Activated T-cell treated with anti-CD3 and anti-CD28 coated beads, Interleukin-2, amount 50 U/mL, for 4 hours (primary cell): ENCODE data around the gene HPSE2. TPM values are rescaled to one million over a fixed set of nuclear protein-coding genes. Genes with fewer than 3 reads are reported as not detected.
"Not testable (repeated sequence)": the region's sequence is repeated elsewhere in the genome, so short reads cannot be mapped to it uniquely, and the experiment has no call there.

ENCODE experiments used
- ATAC-seq, 2 donors: fragments of 200-7000 bp; cut with Tn5 transposase; one replicate each; pipeline ENCODE4 v1.10.0; 2021
- DNase-seq: peaks from one replicate; pipeline ENCODE4 v3.0.0-alpha.2; 2020
- H3K27me3 Mint-ChIP-seq: one replicate; pipeline ENCODE4 v1.8.0; 2021; ENCODE audit warnings: low read depth, mixed read lengths
- H3K36me3 Mint-ChIP-seq: one replicate; pipeline ENCODE4 v1.8.0; 2022; ENCODE audit warnings: mixed read lengths; ENCODE audit not compliant: insufficient read depth
- H3K4me1 Mint-ChIP-seq: one replicate; pipeline ENCODE4 v1.8.0; 2021; ENCODE audit warnings: low read depth, mixed read lengths
- H3K4me3 Mint-ChIP-seq: one replicate; pipeline ENCODE4 v1.8.0; 2021; ENCODE audit warnings: mild to moderate bottlenecking, moderate library complexity, mixed read lengths
- H3K9me3 Mint-ChIP-seq: one replicate; pipeline ENCODE4 v1.8.0; 2021; ENCODE audit warnings: mixed read lengths
- total RNA-seq, 3 donors: library from RNA; stranded (reverse); gene quantifications; one replicate each; pipeline ENCODE4 v1.2.1, GENCODE V29; 2021

The HPSE2 gene
- total RNA-seq, 3 donors from 2014 or later, result not detected

DNA sequence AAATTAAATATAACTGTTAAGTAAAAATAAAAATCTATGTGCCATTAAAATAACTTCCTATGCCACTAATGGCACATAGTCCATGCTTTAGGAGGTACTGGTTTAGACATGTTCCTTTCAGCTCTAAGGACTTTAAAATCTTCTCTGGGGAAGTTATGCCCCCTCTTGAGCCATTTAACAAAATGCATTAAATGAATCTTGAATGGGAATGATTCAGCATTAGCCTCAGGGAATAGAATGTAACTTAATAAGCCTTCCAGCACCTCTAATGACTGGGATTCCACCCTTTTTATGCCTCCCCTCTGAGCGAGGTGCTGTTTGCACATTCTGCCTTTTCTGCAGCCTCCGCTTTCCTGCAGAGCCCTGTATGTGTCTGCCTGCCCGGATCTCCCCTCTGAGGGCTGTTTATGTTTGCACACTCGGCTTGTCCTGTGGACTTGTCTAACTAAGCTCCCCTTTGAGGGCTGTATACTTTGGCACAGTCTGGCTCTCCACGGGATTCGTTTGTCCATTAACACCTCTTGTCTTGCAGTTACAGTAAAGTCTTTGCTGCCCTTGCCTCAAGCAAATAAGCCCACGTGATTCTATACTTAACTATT is 680.5 kb downstream of the HPSE2 start:
- Mint-ChIP-seq H3K4me1 (no peaks in the 10 kb centered on the region), H3K9me3 (no peaks in the 10 kb centered on the region), H3K36me3 (no peaks in the 10 kb centered on the region), H3K4me3 (no peak overlapping the region), H3K27me3 (peaks cover 26% of the 10 kb centered on the region)
- DNase-seq (no peak), ATAC-seq (no peak)

DNA sequence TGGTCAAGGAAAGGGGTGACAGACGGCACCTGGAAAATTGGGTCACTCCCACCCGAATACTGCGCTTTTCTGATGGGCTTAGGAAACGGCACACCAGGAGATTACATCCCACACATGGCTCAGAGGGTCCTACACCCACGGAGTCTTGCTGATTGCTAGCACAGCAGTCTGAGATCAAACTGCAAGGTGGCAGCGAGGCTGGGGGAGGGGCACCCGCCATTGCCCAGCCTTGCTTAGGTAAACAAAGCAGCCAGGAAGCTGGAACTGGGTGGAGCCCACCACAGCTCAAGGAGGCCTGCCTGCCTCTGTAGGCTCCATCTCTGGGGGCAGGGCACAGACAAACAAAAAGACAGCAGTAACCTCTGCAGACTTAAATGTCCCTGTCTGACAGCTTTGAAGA is 694.1 kb downstream of the HPSE2 start:
- Mint-ChIP-seq H3K4me3 (peak overlapping the region; percentile 29), H3K27me3 (peaks cover 20% of the 10 kb centered on the region)
- not testable (repeated sequence) for H3K9me3 Mint-ChIP-seq, DNase-seq, H3K36me3 Mint-ChIP-seq, ATAC-seq, H3K4me1 Mint-ChIP-seq

DNA sequence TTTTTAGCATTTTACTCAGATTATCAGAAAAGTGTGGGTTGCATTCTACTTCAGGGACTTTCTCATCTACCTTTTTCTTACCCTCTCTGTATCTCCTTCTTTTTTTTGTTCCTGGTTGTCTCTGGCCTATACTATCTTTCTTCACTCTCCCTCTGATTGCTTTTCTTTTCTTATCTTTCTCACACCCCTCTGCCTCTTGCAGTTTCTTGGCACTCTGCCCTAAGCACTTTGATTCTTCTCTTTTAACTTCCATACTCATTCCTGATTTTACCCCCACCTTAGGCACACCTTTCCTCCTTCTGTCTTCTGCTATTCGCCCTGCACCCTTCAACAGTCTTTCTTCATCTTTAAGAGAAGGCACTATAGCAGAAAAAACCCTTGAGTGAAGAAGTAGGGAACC is 696.1 kb downstream of the HPSE2 start:
- H3K36me3 Mint-ChIP-seq, result no peaks in the 10 kb centered on the region
- H3K4me1 Mint-ChIP-seq, result no peaks in the 10 kb centered on the region
- DNase-seq (no peak), ATAC-seq (no peak)
- peaks cover 4% of the 10 kb centered on the region for H3K9me3 Mint-ChIP-seq
- peaks cover 20% of the 10 kb centered on the region for H3K27me3 Mint-ChIP-seq
- no peak overlapping the region for H3K4me3 Mint-ChIP-seq

DNA sequence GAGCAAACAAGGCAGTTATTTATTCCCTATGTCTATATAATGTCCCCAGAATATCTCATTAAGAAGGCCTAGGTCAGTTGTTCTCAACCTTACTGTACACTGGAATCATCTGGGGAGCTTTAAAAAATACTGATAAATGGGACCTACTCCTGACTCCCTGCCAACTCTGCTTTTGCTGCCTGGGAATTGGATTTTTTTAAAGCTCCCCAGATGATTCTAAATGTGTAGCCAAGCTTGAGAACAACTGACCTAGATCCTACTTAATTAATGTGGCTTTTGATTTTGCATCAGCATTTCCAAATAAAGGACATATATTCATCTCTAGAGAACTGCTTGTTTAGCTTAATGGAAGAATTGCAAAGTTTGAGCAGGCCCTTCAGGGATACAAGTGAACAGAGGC is 697.2 kb downstream of the HPSE2 start:
- peaks cover 4% of the 10 kb centered on the region for H3K9me3 Mint-ChIP-seq
- H3K4me3 Mint-ChIP-seq, result no peak overlapping the region
- peaks cover 20% of the 10 kb centered on the region for H3K27me3 Mint-ChIP-seq

DNA sequence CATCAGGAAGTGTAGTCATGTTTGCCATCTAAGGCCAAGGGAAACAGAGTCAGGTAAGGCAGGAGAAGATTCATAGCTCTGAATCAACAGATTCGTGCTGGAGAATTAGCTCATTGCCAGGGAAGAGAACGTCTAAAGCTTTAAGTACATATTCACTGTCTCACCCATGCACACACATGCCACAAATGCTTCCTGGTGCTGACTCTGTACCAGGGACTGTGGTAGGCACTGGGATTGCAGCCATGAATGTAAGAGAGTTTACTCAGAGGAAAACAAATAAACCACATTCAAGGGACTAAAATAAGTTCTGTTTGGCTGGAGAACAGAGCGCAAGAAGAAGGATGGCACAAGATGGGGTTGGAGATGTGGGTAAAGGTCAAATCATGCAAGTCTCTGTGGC is 699.1 kb downstream of the HPSE2 start:
- Mint-ChIP-seq H3K9me3 (no peaks in the 10 kb centered on the region), H3K36me3 (no peaks in the 10 kb centered on the region), H3K27me3 (peaks cover 20% of the 10 kb centered on the region), H3K4me3 (no peak overlapping the region), H3K4me1 (no peaks in the 10 kb centered on the region)
- no peak for DNase-seq
- no peak for ATAC-seq

More for the DNA sequence above, 697.2 kb downstream of the HPSE2 start:
- H3K36me3 Mint-ChIP-seq, result no peaks in the 10 kb centered on the region
- no peaks in the 10 kb centered on the region for H3K4me1 Mint-ChIP-seq
- DNase-seq (no peak), ATAC-seq (no peak)

DNA sequence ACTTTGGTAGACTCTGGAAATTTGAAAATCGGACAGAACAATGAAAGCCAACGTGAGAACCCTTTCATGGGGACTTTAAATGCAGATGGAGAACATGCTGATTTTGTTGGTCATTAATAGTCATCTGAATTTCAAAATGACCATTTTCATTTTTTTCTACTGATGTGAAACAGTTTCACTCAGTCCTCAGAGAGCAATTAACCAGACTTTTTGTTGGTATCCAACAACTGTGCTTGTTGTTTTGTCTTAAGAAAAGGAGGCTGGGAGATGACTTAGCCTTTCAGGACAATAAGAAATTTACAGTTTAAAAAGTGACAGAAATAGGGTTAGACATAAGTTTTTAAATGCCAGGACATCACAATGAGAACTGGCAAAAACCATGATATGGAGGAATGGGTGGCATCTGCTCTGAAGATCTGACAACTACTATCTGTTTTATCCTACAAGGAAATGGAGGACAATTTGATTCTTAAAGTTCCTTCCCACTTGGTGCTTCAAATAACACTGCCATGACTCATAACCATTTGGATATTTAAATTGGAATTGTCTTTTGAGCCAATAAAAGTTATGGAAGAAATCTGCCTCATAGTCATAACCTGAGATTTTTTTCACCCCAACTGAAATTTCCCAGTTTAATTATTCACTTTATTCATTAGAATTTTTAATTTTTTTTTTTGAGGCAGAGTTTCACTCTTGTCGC is 701.8 kb downstream of the HPSE2 start:
- H3K4me3 Mint-ChIP-seq, result no peak overlapping the region
- ATAC-seq, result no peak
- H3K9me3 Mint-ChIP-seq, result no peaks in the 10 kb centered on the region
- H3K27me3 Mint-ChIP-seq, result peaks cover 11% of the 10 kb centered on the region
- H3K4me1 Mint-ChIP-seq, result no peaks in the 10 kb centered on the region
- no peaks in the 10 kb centered on the region for H3K36me3 Mint-ChIP-seq
- DNase-seq, result no peak

DNA sequence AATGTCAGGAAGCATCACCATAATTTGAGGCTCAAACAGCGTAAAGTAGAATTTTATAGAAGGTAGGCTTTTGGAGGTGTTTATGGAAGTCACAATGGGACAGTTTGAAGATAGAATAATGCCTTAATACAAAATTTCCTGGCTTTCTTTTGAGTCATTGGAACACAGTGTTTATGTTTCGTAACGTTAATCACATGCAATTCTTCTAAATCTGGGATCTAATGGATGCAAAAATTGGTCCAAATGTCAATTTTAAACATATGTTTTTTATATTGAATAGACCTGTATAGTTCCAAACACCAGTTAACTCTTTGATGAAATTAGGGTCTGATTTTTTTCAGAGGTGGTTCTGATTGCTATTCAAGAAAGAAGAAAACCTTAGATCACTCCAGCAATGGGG is 702.4 kb downstream of the HPSE2 start:
- no peaks in the 10 kb centered on the region for H3K36me3 Mint-ChIP-seq
- no peaks in the 10 kb centered on the region for H3K9me3 Mint-ChIP-seq
- H3K4me3 Mint-ChIP-seq, result no peak overlapping the region
- ATAC-seq (no peak), DNase-seq (no peak)
- no peaks in the 10 kb centered on the region for H3K4me1 Mint-ChIP-seq
- H3K27me3 Mint-ChIP-seq, result peaks cover 11% of the 10 kb centered on the region

DNA sequence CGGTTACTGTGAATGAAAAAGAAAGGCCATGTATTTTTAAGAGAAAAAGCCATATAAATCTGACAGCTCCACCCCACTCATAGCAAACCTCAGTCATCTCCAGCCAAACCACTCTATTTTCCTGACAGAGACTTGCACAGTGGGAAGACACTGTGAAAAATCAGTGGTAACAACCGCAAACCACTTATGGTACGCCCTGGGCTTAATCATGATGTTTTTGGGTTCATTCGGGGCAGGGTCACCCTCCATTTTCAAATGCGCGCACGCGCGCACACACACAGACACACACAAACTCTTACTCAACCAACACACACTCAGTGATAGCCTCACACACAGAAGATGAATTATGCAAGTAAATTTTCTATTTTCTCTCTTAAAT is 706.9 kb downstream of the HPSE2 start:
- H3K27me3 Mint-ChIP-seq, result peaks cover 4% of the 10 kb centered on the region
- H3K4me3 Mint-ChIP-seq, result no peak overlapping the region
- H3K4me1 Mint-ChIP-seq, result no peaks in the 10 kb centered on the region
- DNase-seq, result no peak
- no peaks in the 10 kb centered on the region for H3K9me3 Mint-ChIP-seq
- ATAC-seq, result no peak
- H3K36me3 Mint-ChIP-seq, result no peaks in the 10 kb centered on the region

DNA sequence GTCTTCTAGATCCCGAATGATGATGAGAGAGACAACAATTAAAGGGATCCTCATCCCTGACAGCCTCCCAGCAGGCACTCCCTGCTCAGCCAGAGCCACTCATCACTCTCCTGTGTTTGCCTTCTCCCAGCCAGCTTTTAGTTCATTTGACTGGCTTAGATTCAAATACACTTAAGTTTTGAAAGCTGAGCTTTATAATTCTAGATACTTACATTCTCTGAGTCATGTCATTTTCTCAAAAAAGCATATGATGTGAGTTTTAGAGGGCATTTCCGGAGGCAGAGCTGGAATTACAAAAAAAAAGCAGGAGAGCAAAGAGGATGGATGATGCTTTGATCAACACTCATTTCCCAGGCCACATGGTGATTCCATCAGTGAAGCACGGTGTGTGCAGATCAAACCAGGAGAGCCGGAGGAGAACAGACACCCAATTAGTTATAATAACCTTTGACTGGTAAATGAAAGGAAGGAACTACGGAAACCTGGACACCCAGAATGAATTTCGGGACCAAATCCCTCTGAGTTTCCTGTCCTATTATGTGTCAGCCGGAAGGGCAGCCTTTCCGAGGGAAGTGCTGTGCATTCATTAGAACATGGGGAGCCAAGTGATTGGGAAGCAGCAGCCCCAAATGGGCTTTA is 707.4 kb downstream of the HPSE2 start:
- Mint-ChIP-seq H3K4me1 (no peaks in the 10 kb centered on the region), H3K27me3 (peaks cover 4% of the 10 kb centered on the region), H3K4me3 (no peak overlapping the region), H3K9me3 (no peaks in the 10 kb centered on the region), H3K36me3 (no peaks in the 10 kb centered on the region)
- ATAC-seq, result no peak
- no peak for DNase-seq

DNA sequence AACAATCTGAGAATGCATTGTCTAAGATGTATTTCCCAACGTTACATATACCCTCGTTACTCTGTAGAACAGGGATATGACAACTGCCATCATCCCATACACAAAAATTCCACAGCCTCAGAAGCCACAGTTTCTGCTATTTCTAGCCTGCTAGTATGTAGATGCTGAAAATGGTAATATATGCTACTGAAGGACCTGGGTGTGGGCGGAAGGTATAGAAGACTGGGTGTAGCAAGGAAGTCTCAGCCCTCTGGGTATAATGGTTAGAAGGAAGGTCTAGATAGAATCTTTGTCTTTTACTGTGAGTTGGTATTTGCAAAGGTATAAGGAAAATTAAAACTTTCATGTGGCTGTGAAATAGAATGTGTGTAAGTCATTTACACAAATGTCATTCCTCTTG is 709.7 kb downstream of the HPSE2 start:
- H3K9me3 Mint-ChIP-seq, result no peaks in the 10 kb centered on the region
- no peak for DNase-seq
- no peaks in the 10 kb centered on the region for H3K4me1 Mint-ChIP-seq
- H3K4me3 Mint-ChIP-seq, result no peak overlapping the region
- ATAC-seq, result no peak
- H3K36me3 Mint-ChIP-seq, result no peaks in the 10 kb centered on the region
- H3K27me3 Mint-ChIP-seq, result peaks cover 3% of the 10 kb centered on the region

DNA sequence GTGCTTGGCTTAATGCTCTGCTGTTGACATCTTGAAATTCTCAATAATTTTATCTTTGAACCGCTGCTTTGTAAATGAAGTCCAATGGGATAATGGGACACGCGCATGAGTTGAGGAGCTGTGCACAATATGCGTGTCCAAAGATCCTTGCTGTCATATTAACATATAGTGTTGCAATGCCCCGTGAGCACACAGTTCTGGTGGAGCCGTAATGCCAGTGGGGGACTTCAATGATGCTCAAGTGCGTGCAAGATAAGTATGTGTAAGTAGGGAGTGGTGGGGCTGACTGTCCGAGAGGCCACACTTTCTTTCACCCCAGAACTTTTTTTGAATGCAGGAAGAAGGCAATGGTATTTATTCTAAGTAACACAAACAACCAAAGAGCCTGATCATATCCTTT is 711.5 kb downstream of the HPSE2 start:
- no peak overlapping the region for H3K4me3 Mint-ChIP-seq
- ATAC-seq (no peak), DNase-seq (no peak)
- H3K9me3 Mint-ChIP-seq, result no peaks in the 10 kb centered on the region
- H3K27me3 Mint-ChIP-seq, result no peaks in the 10 kb centered on the region
- no peaks in the 10 kb centered on the region for H3K36me3 Mint-ChIP-seq
- no peaks in the 10 kb centered on the region for H3K4me1 Mint-ChIP-seq

DNA sequence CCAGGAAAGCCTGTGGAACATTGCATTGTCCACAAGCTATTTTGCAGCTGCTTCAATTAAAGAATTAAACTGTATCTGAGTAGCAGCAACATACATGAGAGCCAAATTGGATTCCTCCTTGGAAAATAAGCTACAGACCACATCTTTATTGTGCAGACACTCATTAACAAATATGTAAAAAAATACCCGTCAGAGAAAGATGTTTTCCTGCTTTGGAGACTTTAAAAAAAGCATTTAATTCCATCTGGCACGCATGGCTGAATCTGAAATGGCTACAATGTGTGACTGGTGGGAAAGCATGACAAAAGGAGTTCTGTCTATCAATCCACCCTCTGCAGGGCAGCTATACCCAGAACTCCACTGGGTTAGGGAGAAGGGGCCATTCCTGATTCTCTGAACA is 715.8 kb downstream of the HPSE2 start:
- ATAC-seq (no peak), DNase-seq (no peak)
- no peak overlapping the region for H3K4me3 Mint-ChIP-seq
- no peaks in the 10 kb centered on the region for H3K4me1 Mint-ChIP-seq
- peaks cover 10% of the 10 kb centered on the region for H3K27me3 Mint-ChIP-seq
- no peaks in the 10 kb centered on the region for H3K9me3 Mint-ChIP-seq
- no peaks in the 10 kb centered on the region for H3K36me3 Mint-ChIP-seq

DNA sequence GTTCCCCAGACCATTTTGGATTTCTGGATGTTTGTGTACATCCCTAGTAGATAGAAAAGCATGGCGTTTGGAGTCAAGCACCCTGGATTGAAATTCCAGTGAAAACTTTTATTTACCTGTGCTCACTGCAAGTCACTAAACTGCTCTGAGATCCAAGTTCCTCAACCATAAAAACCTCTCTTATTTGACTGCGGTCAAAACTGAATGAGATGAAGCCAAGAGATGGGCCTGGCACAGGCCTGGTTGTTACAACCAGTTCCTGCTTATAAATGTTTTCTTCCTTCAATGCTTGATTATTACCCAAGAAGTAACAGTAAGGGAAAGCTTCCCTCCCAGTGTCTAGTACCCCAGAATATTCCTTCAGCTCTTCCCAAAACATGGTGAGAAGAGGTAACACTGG is 718.0 kb downstream of the HPSE2 start:
- H3K36me3 Mint-ChIP-seq, result no peaks in the 10 kb centered on the region
- no peaks in the 10 kb centered on the region for H3K9me3 Mint-ChIP-seq
- no peaks in the 10 kb centered on the region for H3K4me1 Mint-ChIP-seq
- no peak overlapping the region for H3K4me3 Mint-ChIP-seq
- ATAC-seq (no peak), DNase-seq (no peak)
- H3K27me3 Mint-ChIP-seq, result peaks cover 10% of the 10 kb centered on the region

DNA sequence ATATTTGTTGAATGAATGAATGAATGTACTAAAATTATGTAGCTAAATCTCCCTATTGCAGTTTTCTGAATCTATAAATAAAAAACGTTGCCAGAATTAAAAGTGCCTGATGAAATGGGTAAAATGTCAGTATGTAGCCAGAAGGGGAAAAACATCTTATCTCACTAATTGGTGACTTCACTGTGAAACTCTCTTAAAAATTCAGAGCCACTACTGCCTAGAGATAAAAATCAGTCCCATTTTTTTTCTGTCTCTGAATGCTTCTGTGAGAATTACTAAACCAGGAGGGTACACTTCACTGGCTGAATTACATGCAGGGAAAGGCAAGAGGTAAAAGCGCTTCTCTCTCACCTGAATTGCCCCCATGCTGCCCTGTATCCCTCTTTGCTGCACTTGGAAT is 719.3 kb downstream of the HPSE2 start:
- Mint-ChIP-seq H3K9me3 (no peaks in the 10 kb centered on the region), H3K27me3 (peaks cover 10% of the 10 kb centered on the region), H3K36me3 (no peaks in the 10 kb centered on the region), H3K4me3 (no peak overlapping the region), H3K4me1 (no peaks in the 10 kb centered on the region)
- ATAC-seq, result no peak
- DNase-seq, result no peak

DNA sequence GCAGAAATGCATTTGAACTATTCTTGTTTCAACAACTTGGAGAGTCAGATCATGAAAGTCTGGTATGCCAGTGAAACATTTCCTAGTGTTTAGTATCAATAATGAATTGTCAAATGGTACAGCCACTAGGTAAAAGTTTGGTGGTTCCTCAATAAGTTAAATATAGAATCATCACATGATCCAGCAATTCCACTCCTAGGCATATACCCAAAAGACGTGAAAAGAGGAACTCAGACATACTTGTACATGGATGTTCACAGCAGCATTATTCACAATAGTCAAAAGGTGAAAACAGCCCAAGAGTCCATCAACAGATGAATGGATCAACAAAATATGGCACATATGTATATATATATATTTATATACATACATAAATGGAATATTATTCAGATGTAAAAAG is 721.9 kb downstream of the HPSE2 start:
- H3K9me3 Mint-ChIP-seq, result no peaks in the 10 kb centered on the region
- H3K27me3 Mint-ChIP-seq, result peaks cover 7% of the 10 kb centered on the region
- DNase-seq (no peak), ATAC-seq (no peak)
- no peak overlapping the region for H3K4me3 Mint-ChIP-seq
- no peaks in the 10 kb centered on the region for H3K4me1 Mint-ChIP-seq
- no peaks in the 10 kb centered on the region for H3K36me3 Mint-ChIP-seq
